ENCODE results near the gene REXO4.

The REXO4 gene

GRCh38 chr9:133390713-133391112, 27.1 kb downstream of the REXO4 start:
- no peak for DNase-seq (ENCODE audit: low read depth in 2 of 2)
- H3K4me3 ChIP-seq (replicated peaks in 1 of 2; ENCODE audit: low read depth in 2 of 2, low read length in 2 of 2): no peak overlapping the region
- no peak for TF ChIP-seq CTCF (IDR thresholded peaks at IDR 0.05; ENCODE audit: low read depth, low read length)

GRCh38 chr9:133389562-133389961, 28.2 kb downstream of the REXO4 start:
- TF ChIP-seq CTCF (IDR thresholded peaks at IDR 0.05; ENCODE audit: low read depth, low read length): no peak
- no peak for DNase-seq (ENCODE audit: low read depth in 2 of 2)
- H3K4me3 ChIP-seq (replicated peaks in 1 of 2; ENCODE audit: low read depth in 2 of 2, low read length in 2 of 2): no peak overlapping the region

GRCh38 chr9:133389025-133389557, 28.7 kb downstream of the REXO4 start:
- H3K4me3 ChIP-seq (replicated peaks in 1 of 2; ENCODE audit: low read depth in 2 of 2, low read length in 2 of 2): no peak overlapping the region
- no peak for DNase-seq (ENCODE audit: low read depth in 2 of 2)
- no peak for TF ChIP-seq CTCF (IDR thresholded peaks at IDR 0.05; ENCODE audit: low read depth, low read length)

GRCh38 chr9:133387680-133388079, 30.1 kb downstream of the REXO4 start:
- no peak overlapping the region for H3K4me3 ChIP-seq (replicated peaks in 1 of 2; ENCODE audit: low read depth in 2 of 2, low read length in 2 of 2)
- no peak for TF ChIP-seq CTCF (IDR thresholded peaks at IDR 0.05; ENCODE audit: low read depth, low read length)
- DNase-seq (ENCODE audit: low read depth in 2 of 2): no peak

- no peak overlapping the region for H3K4me3 ChIP-seq (replicated peaks in 1 of 2; ENCODE audit: low read depth in 2 of 2, low read length in 2 of 2)
- TF ChIP-seq CTCF (IDR thresholded peaks at IDR 0.05; ENCODE audit: low read depth, low read length): no peak
- DNase-seq (ENCODE audit: low read depth in 2 of 2): no peak
Observed at GRCh38 chr9:133386338-133386737, 31.5 kb downstream of the REXO4 start.

GRCh38 chr9:133385452-133385851, 32.4 kb downstream of the REXO4 start:
- TF ChIP-seq CTCF (IDR thresholded peaks at IDR 0.05; ENCODE audit: low read depth, low read length): no peak
- no peak for DNase-seq (ENCODE audit: low read depth in 2 of 2)
- no peak overlapping the region for H3K4me3 ChIP-seq (replicated peaks in 1 of 2; ENCODE audit: low read depth in 2 of 2, low read length in 2 of 2)

GRCh38 chr9:133384736-133385321, 33.0 kb downstream of the REXO4 start:
- TF ChIP-seq CTCF (IDR thresholded peaks at IDR 0.05; ENCODE audit: low read depth, low read length): no peak
- DNase-seq (ENCODE audit: low read depth in 2 of 2): no peak

More at GRCh38 chr9:133384736-133385321, 33.0 kb downstream of the REXO4 start:
- no peak overlapping the region for H3K4me3 ChIP-seq (replicated peaks in 1 of 2; ENCODE audit: low read depth in 2 of 2, low read length in 2 of 2)
